ENCODE measurements around the gene INPP4A.

INPP4A gene

GRCh38 chr2:98436734-98437133, 7.9 kb upstream of the INPP4A start:
- ChIA-PET CTCF (no interaction called here), POLR2A (no interaction called here)
- WGBS (ENCODE audit: insufficient coverage) = 100% methylated on average over 1 of the region's 4 CpGs

GRCh38 chr2:98438190-98439133, 6.2 kb upstream of the INPP4A start:
- WGBS (ENCODE audit: insufficient coverage) = 100% methylated on average over 1 of the region's 1 CpG
- no peak for DNase-seq
- Histone ChIP-seq H3K4me1 (ENCODE audit: control extremely low read depth in 1 of 4, control insufficient read depth in 4 of 4, insufficient read depth in 4 of 4, low read length in 3 of 4) (no peaks in the 10 kb centered on the region), H3K4me3 (ENCODE audit: control insufficient read depth in 1 of 7, extremely low read depth in 1 of 7, insufficient read depth in 4 of 7, low read depth in 2 of 7, low read length in 6 of 7) (no peak overlapping the region), H3K27ac (ENCODE audit: insufficient read depth in 1 of 2, low read depth in 1 of 2, low read length in 2 of 2, poor library complexity in 1 of 2, severe bottlenecking in 2 of 2) (no peak overlapping the region), H3K9me3 (ENCODE audit: control extremely low read depth in 1 of 5, control insufficient read depth in 4 of 5, insufficient read depth in 2 of 5, low read depth in 1 of 5, low read length in 4 of 5) (peaks cover 0 to 24% (median 9%) of the 10 kb centered on the region in 5 experiments), H3K27me3 (replicated peaks in 2 of 5; ENCODE audit: control insufficient read depth in 4 of 5, insufficient read depth in 5 of 5, low read length in 4 of 5) (no peaks in the 10 kb centered on the region), H3K36me3 (ENCODE audit: control insufficient read depth in 4 of 4, insufficient read depth in 4 of 4, low read length in 3 of 4) (no peaks in the 10 kb centered on the region)
- CTCF ChIA-PET = no interaction called here
- POLR2A ChIA-PET = no interaction called here

More at GRCh38 chr2:98436734-98437133, 7.9 kb upstream of the INPP4A start:
- Histone ChIP-seq H3K9me3 (ENCODE audit: control extremely low read depth in 1 of 5, control insufficient read depth in 4 of 5, insufficient read depth in 2 of 5, low read depth in 1 of 5, low read length in 4 of 5) (peaks cover 0 to 33% (median 12%) of the 10 kb centered on the region in 5 experiments), H3K27ac (ENCODE audit: insufficient read depth in 1 of 2, low read depth in 1 of 2, low read length in 2 of 2, poor library complexity in 1 of 2, severe bottlenecking in 2 of 2) (no peak overlapping the region), H3K27me3 (replicated peaks in 2 of 5; ENCODE audit: control insufficient read depth in 4 of 5, insufficient read depth in 5 of 5, low read length in 4 of 5) (no peaks in the 10 kb centered on the region), H3K36me3 (ENCODE audit: control insufficient read depth in 4 of 4, insufficient read depth in 4 of 4, low read length in 3 of 4) (no peaks in the 10 kb centered on the region), H3K4me3 (ENCODE audit: control insufficient read depth in 1 of 7, extremely low read depth in 1 of 7, insufficient read depth in 4 of 7, low read depth in 2 of 7, low read length in 6 of 7) (no peak overlapping the region), H3K4me1 (ENCODE audit: control extremely low read depth in 1 of 4, control insufficient read depth in 4 of 4, insufficient read depth in 4 of 4, low read length in 3 of 4) (no peaks in the 10 kb centered on the region)
- DNase-seq = no peak

GRCh38 chr2:98441706-98442450, 2.8 kb upstream of the INPP4A start:
- Histone ChIP-seq H3K36me3 (ENCODE audit: control insufficient read depth in 4 of 4, insufficient read depth in 4 of 4, low read length in 3 of 4) (no peaks in the 10 kb centered on the region), H3K9me3 (ENCODE audit: control extremely low read depth in 1 of 5, control insufficient read depth in 4 of 5, insufficient read depth in 2 of 5, low read depth in 1 of 5, low read length in 4 of 5) (peaks cover 0 to 11% (median 5%) of the 10 kb centered on the region in 5 experiments), H3K4me3 (ENCODE audit: control insufficient read depth in 1 of 7, extremely low read depth in 1 of 7, insufficient read depth in 4 of 7, low read depth in 2 of 7, low read length in 6 of 7) (no peak overlapping the region), H3K4me1 (ENCODE audit: control extremely low read depth in 1 of 4, control insufficient read depth in 4 of 4, insufficient read depth in 4 of 4, low read length in 3 of 4) (peaks cover 7 to 24% (median 15%) of the 10 kb centered on the region in 4 experiments), H3K27ac (ENCODE audit: insufficient read depth in 1 of 2, low read depth in 1 of 2, low read length in 2 of 2, poor library complexity in 1 of 2, severe bottlenecking in 2 of 2) (no peak overlapping the region), H3K27me3 (replicated peaks in 2 of 5; ENCODE audit: control insufficient read depth in 4 of 5, insufficient read depth in 5 of 5, low read length in 4 of 5) (no peaks in the 10 kb centered on the region)
- no peak for DNase-seq
- ChIA-PET POLR2A (no interaction called here), CTCF (interaction anchor here (1.3 to 1.9 kb wide), 4 partner anchors 12 to 46 kb away, joined by 3 to 8 read pairs (median 4); no protein-coding TSS in a partner anchor)
- 100% methylated on average over 2 of the region's 7 CpGs for WGBS (ENCODE audit: insufficient coverage)

GRCh38 chr2:98442488-98442887, 2.2 kb upstream of the INPP4A start:
- Histone ChIP-seq H3K9me3 (ENCODE audit: control extremely low read depth in 1 of 5, control insufficient read depth in 4 of 5, insufficient read depth in 2 of 5, low read depth in 1 of 5, low read length in 4 of 5) (peaks cover 0 to 11% (median 5%) of the 10 kb centered on the region in 5 experiments), H3K4me3 (ENCODE audit: control insufficient read depth in 1 of 7, extremely low read depth in 1 of 7, insufficient read depth in 4 of 7, low read depth in 2 of 7, low read length in 6 of 7) (no peak overlapping the region), H3K4me1 (ENCODE audit: control extremely low read depth in 1 of 4, control insufficient read depth in 4 of 4, insufficient read depth in 4 of 4, low read length in 3 of 4) (peaks cover 7 to 30% (median 19%) of the 10 kb centered on the region in 4 experiments), H3K36me3 (ENCODE audit: control insufficient read depth in 4 of 4, insufficient read depth in 4 of 4, low read length in 3 of 4) (no peaks in the 10 kb centered on the region), H3K27ac (ENCODE audit: insufficient read depth in 1 of 2, low read depth in 1 of 2, low read length in 2 of 2, poor library complexity in 1 of 2, severe bottlenecking in 2 of 2) (no peak overlapping the region), H3K27me3 (replicated peaks in 2 of 5; ENCODE audit: control insufficient read depth in 4 of 5, insufficient read depth in 5 of 5, low read length in 4 of 5) (no peaks in the 10 kb centered on the region)
- DNase-seq = no peak
- 100% methylated on average over 2 of the region's 4 CpGs for WGBS (ENCODE audit: insufficient coverage)
- POLR2A ChIA-PET = no interaction called here
- CTCF ChIA-PET = interaction anchor here (1.3 to 1.9 kb wide), 4 partner anchors 11 to 45 kb away, joined by 3 to 8 read pairs (median 4); no protein-coding TSS in a partner anchor

GRCh38 chr2:98445177-98445682, 572 bp downstream of the INPP4A start:
- Histone ChIP-seq H3K4me1 (ENCODE audit: control extremely low read depth in 1 of 4, control insufficient read depth in 4 of 4, insufficient read depth in 4 of 4, low read length in 3 of 4) (peaks cover 7 to 51% (median 28%) of the 10 kb centered on the region in 4 experiments), H3K27ac (ENCODE audit: insufficient read depth in 1 of 2, low read depth in 1 of 2, low read length in 2 of 2, poor library complexity in 1 of 2, severe bottlenecking in 2 of 2) (peak overlapping the region in 1 of 2 experiments; percentile 65), H3K9me3 (ENCODE audit: control extremely low read depth in 1 of 5, control insufficient read depth in 4 of 5, insufficient read depth in 2 of 5, low read depth in 1 of 5, low read length in 4 of 5) (no peaks in the 10 kb centered on the region), H3K4me3 (ENCODE audit: control insufficient read depth in 1 of 7, extremely low read depth in 1 of 7, insufficient read depth in 4 of 7, low read depth in 2 of 7, low read length in 6 of 7) (peak overlapping the region; percentile 72 to 85 (median 83)), H3K27me3 (replicated peaks in 2 of 5; ENCODE audit: control insufficient read depth in 4 of 5, insufficient read depth in 5 of 5, low read length in 4 of 5) (no peaks in the 10 kb centered on the region), H3K36me3 (ENCODE audit: control insufficient read depth in 4 of 4, insufficient read depth in 4 of 4, low read length in 3 of 4) (no peaks in the 10 kb centered on the region)
- CTCF ChIA-PET = no interaction called here
- DNase-seq = peak in 2 of 3 donors; percentile 53 to 60
- POLR2A ChIA-PET = no interaction called here
- 0% methylated on average over 33 of the region's 34 CpGs for WGBS (ENCODE audit: insufficient coverage)

GRCh38 chr2:98445683-98446581, 1.3 kb downstream of the INPP4A start:
- ChIA-PET POLR2A (no interaction called here), CTCF (interaction anchor here (0.9 to 3.4 kb wide), 8 partner anchors 9 to 69 kb away, joined by 3 to 18 read pairs (median 6); no protein-coding TSS in a partner anchor)
- H3K4me1 ChIP-seq (ENCODE audit: control extremely low read depth in 1 of 4, control insufficient read depth in 4 of 4, insufficient read depth in 4 of 4, low read length in 3 of 4) = peaks cover 7 to 56% (median 28%) of the 10 kb centered on the region in 4 experiments
- H3K27ac ChIP-seq (ENCODE audit: insufficient read depth in 1 of 2, low read depth in 1 of 2, low read length in 2 of 2, poor library complexity in 1 of 2, severe bottlenecking in 2 of 2) = peak overlapping the region in 1 of 2 experiments; percentile 65
- H3K9me3 ChIP-seq (ENCODE audit: control extremely low read depth in 1 of 5, control insufficient read depth in 4 of 5, insufficient read depth in 2 of 5, low read depth in 1 of 5, low read length in 4 of 5) = no peaks in the 10 kb centered on the region
- no peak for DNase-seq
- WGBS (ENCODE audit: insufficient coverage) = 60% methylated on average over 17 of the region's 19 CpGs
- no peaks in the 10 kb centered on the region for H3K36me3 ChIP-seq (ENCODE audit: control insufficient read depth in 4 of 4, insufficient read depth in 4 of 4, low read length in 3 of 4)
- H3K4me3 ChIP-seq (ENCODE audit: control insufficient read depth in 1 of 7, extremely low read depth in 1 of 7, insufficient read depth in 4 of 7, low read depth in 2 of 7, low read length in 6 of 7) = peak overlapping the region in 6 of 7 experiments; percentile 74 to 85 (median 84)
- no peaks in the 10 kb centered on the region for H3K27me3 ChIP-seq (replicated peaks in 2 of 5; ENCODE audit: control insufficient read depth in 4 of 5, insufficient read depth in 5 of 5, low read length in 4 of 5)
